Measurements from ENCODE around the gene PHKB.
"Not testable (repeated sequence)": the region's sequence is repeated elsewhere in the genome, so short reads cannot be mapped to it uniquely, and the experiment has no call there.

The PHKB gene

DNA sequence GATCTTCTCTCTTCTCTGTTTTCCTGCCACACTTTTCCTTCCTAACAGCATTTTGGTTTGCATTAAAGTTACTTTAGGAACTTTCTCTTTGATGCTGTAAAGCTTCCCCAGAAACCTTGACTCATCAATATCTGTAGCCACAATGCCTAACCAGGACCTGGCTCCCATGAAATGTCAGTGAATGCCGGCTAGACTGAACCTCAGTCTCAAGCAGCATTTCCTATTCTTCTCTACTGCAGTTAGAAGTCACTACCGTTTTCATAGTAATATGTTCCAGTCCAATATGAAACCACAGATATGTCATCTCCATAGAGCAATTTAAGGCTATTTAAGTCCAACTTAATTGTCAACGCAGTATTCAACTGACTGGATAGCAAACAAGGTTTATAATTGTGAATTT, 29.2 kb upstream of the PHKB start:
- Histone ChIP-seq H3K4me1 (ENCODE audit: insufficient read depth, poor library complexity, severe bottlenecking) (peaks cover 3% of the 10 kb centered on the region), H3K36me3 (ENCODE audit: low read depth) (peaks cover 20% of the 10 kb centered on the region), H3K4me3 (ENCODE audit: severe bottlenecking) (no peak overlapping the region), H3K9me3 (ENCODE audit: severe bottlenecking) (no peaks in the 10 kb centered on the region), H3K27ac (ENCODE audit: poor library complexity, severe bottlenecking) (no peak overlapping the region), H3K27me3 (ENCODE audit: insufficient read depth, poor library complexity, severe bottlenecking) (no peaks in the 10 kb centered on the region)
- no peak for DNase-seq (ENCODE audit: low spot score)
- TF ChIP-seq, protein P1, sequence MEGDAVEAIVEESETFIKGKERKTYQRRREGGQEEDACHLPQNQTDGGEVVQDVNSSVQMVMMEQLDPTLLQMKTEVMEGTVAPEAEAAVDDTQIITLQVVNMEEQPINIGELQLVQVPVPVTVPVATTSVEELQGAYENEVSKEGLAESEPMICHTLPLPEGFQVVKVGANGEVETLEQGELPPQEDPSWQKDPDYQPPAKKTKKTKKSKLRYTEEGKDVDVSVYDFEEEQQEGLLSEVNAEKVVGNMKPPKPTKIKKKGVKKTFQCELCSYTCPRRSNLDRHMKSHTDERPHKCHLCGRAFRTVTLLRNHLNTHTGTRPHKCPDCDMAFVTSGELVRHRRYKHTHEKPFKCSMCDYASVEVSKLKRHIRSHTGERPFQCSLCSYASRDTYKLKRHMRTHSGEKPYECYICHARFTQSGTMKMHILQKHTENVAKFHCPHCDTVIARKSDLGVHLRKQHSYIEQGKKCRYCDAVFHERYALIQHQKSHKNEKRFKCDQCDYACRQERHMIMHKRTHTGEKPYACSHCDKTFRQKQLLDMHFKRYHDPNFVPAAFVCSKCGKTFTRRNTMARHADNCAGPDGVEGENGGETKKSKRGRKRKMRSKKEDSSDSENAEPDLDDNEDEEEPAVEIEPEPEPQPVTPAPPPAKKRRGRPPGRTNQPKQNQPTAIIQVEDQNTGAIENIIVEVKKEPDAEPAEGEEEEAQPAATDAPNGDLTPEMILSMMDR (IDR thresholded peaks at IDR 0.05; ENCODE audit: poor library complexity, severe bottlenecking): no peak
- no peak for ATAC-seq (ENCODE audit: low read depth)

DNA sequence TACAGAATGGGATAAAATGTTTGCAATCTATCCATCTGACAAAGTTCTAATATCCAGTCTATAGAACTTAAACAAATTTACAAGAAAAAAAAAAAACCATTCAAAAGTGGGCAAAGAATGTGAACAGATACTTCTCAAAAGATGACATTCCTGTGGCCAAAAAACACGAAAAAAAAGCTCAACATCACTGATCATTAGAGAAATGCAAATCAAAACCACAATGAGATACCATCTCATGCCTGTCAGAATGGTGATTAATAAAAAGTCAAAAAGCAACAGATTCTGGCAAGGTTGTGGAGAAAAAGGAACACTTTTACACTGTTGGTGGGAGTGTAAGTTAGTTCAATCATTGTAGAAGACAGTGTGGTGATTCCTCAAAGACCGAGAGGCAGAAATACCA, 26.9 kb upstream of the PHKB start:
- ATAC-seq (ENCODE audit: low read depth); H3K36me3 ChIP-seq (ENCODE audit: low read depth); H3K27ac ChIP-seq (ENCODE audit: poor library complexity, severe bottlenecking); DNase-seq (ENCODE audit: low spot score); H3K9me3 ChIP-seq (ENCODE audit: severe bottlenecking); H3K4me3 ChIP-seq (ENCODE audit: severe bottlenecking); H3K27me3 ChIP-seq (ENCODE audit: insufficient read depth, poor library complexity, severe bottlenecking); H3K4me1 ChIP-seq (ENCODE audit: insufficient read depth, poor library complexity, severe bottlenecking): not testable (repeated sequence)

DNA sequence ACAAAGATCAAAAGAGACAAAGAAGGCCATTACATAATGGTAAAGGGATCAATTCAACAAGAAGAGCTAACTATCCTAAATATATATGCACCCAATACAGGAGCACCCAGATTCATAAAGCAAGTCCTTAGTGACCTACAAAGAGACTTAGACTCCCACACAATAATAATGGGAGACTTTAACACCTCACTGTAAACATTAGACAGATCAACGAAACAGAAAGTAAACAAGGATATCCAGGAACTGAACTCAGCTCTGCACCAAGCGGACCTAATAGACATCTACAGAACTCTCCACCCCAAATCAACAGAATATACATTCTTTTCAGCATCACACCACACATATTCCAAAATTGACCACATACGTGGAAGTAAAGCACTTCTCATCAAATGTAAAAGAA, 21.1 kb upstream of the PHKB start:
- not testable (repeated sequence) for H3K36me3 ChIP-seq (ENCODE audit: low read depth); H3K27me3 ChIP-seq (ENCODE audit: insufficient read depth, poor library complexity, severe bottlenecking); H3K27ac ChIP-seq (ENCODE audit: poor library complexity, severe bottlenecking); H3K4me3 ChIP-seq (ENCODE audit: severe bottlenecking); DNase-seq (ENCODE audit: low spot score); ATAC-seq (ENCODE audit: low read depth); H3K9me3 ChIP-seq (ENCODE audit: severe bottlenecking); H3K4me1 ChIP-seq (ENCODE audit: insufficient read depth, poor library complexity, severe bottlenecking)

DNA sequence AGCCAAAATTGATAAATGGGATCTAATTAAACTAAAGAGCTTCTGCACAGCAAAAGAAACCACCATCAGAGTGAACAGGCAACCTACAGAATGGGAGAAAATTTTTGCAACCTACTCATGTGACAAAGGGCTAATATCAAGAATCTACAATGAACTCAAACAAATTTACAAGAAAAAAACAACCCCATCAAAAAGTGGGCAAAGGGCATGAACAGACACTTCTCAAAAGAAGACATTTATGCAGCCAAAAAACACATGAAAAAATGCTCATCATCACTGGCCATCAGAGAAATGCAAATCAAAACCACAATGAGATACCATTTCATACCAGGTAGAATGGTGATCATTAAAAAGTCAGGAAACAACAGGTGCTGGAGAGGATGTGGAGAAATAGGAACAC, 18.2 kb upstream of the PHKB start:
- H3K27ac ChIP-seq (ENCODE audit: poor library complexity, severe bottlenecking); ATAC-seq (ENCODE audit: low read depth); H3K27me3 ChIP-seq (ENCODE audit: insufficient read depth, poor library complexity, severe bottlenecking); DNase-seq (ENCODE audit: low spot score); H3K4me3 ChIP-seq (ENCODE audit: severe bottlenecking); H3K4me1 ChIP-seq (ENCODE audit: insufficient read depth, poor library complexity, severe bottlenecking); H3K9me3 ChIP-seq (ENCODE audit: severe bottlenecking): not testable (repeated sequence)
- peaks cover 14% of the 10 kb centered on the region for H3K36me3 ChIP-seq (ENCODE audit: low read depth)

DNA sequence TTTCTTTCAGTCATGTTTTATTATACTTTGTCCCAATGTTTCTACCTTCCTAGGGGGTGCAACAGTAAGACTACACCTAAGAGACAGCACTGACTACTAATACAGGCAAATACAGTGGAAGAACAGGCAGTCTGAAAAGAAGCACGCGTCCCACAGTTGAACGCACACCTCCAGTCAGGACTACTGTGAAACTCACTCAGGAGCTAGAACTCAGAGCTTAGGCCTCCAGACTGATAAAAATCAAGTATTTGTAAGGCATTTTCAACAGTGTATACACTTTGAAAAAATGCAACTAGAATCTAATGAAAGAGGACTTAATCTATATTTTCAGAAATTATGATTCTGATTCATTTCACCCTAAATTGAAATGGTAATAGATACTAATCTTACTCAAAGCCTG, 14.7 kb upstream of the PHKB start:
- H3K4me1 ChIP-seq (ENCODE audit: insufficient read depth, poor library complexity, severe bottlenecking): no peaks in the 10 kb centered on the region
- ATAC-seq (ENCODE audit: low read depth) (no peak), DNase-seq (ENCODE audit: low spot score) (no peak)
- TF ChIP-seq, protein P1 (IDR thresholded peaks at IDR 0.05; ENCODE audit: poor library complexity, severe bottlenecking): no peak
- H3K4me3 ChIP-seq (ENCODE audit: severe bottlenecking): no peak overlapping the region
- H3K27me3 ChIP-seq (ENCODE audit: insufficient read depth, poor library complexity, severe bottlenecking): no peaks in the 10 kb centered on the region
- H3K9me3 ChIP-seq (ENCODE audit: severe bottlenecking): no peaks in the 10 kb centered on the region
- no peak overlapping the region for H3K27ac ChIP-seq (ENCODE audit: poor library complexity, severe bottlenecking)
- H3K36me3 ChIP-seq (ENCODE audit: low read depth): peaks cover 46% of the 10 kb centered on the region

DNA sequence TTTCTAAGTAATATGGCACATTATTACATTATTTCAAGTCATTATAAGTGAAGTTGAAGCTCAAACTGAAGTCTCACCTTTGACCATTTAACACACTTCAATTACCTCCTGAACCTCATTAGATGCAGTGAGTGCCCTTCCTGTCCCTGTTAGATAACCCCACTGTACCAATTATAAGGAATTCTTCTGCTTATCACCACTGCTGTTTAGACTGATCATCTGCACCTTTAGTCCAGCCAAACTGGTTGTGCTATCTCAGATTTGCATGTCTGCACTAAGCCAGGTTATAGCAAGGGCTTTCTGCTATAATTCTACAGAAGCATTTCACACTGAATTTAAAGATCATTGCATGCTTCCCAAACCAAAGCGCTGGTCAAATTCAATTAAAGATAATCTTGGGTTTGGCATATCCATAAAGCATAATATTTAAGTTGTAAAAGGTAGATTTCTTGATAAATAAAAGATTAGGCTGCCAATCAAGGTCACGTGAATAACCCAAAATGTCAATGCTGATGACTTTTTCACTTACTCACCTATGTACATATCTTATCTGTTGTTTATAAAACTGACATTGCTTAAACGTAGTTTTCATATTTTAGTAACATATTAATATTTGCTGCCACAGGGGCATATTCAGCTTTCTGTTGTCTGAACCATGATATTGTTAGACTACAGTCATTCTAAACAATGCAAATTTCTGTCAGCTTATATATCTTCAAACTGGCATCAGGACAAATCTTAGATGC, 12.1 kb upstream of the PHKB start:
- Histone ChIP-seq H3K36me3 (ENCODE audit: low read depth) (peaks cover 68% of the 10 kb centered on the region), H3K27me3 (ENCODE audit: insufficient read depth, poor library complexity, severe bottlenecking) (no peaks in the 10 kb centered on the region), H3K4me1 (ENCODE audit: insufficient read depth, poor library complexity, severe bottlenecking) (no peaks in the 10 kb centered on the region), H3K9me3 (ENCODE audit: severe bottlenecking) (no peaks in the 10 kb centered on the region), H3K4me3 (ENCODE audit: severe bottlenecking) (no peak overlapping the region), H3K27ac (ENCODE audit: poor library complexity, severe bottlenecking) (no peak overlapping the region)
- ATAC-seq (ENCODE audit: low read depth) (no peak), DNase-seq (ENCODE audit: low spot score) (no peak)
- TF ChIP-seq, protein P1 (IDR thresholded peaks at IDR 0.05; ENCODE audit: poor library complexity, severe bottlenecking): no peak

All from RWPE2 (cell line).